Activated CD4-positive, alpha-beta T cell treated with anti-CD3 and anti-CD28 coated beads, Interleukin-2, amount 50 U/mL, for 4 hours (primary cell): ENCODE results near the gene SH3GL1.

Experiments used
- DNase-seq, 2 experiments: peaks; one replicate each; pipeline ENCODE4 v3.0.0-alpha.2; 2020

SH3GL1 gene

DNA sequence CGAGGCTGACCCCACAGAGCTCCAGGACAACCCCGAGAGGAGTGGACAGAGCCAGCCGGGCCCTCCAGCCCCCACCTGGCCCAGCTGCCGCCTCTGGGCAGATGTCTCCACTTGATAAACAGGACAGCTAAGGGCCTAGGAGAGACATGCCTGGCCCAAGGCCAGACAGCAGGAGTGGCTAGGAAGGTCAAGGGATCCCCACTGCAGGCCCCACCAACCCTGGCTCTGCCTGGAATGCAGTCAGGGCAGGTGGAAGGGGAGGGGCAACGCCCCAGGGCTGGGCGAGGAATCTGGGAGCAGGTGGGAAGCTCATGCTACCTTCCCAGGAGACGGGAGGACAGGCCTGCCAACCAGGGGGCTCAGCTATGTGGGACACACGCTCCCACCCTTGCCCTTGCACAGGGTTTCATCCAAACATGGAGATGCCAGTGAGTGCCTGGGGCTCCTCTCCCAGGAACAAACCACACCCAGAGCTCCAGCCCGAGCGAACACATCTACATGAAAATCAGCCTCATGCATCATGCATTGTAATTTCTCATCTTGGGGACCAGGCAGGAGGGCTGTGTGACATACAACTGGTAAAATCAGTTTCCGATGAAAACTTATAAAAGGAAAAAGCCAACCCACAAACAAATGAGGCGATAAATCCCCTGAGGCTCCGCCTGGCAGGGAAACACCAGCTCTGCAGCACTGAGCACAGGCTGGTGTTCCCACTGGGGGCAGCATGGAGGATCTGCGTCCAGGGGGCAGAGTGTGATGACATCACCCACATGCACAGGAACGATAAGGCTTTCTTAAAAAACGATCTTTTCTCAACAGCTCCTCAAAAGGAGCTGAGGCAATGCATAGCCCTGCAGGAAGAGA, 25.0 kb downstream of the SH3GL1 start:
- no peak for DNase-seq

DNA sequence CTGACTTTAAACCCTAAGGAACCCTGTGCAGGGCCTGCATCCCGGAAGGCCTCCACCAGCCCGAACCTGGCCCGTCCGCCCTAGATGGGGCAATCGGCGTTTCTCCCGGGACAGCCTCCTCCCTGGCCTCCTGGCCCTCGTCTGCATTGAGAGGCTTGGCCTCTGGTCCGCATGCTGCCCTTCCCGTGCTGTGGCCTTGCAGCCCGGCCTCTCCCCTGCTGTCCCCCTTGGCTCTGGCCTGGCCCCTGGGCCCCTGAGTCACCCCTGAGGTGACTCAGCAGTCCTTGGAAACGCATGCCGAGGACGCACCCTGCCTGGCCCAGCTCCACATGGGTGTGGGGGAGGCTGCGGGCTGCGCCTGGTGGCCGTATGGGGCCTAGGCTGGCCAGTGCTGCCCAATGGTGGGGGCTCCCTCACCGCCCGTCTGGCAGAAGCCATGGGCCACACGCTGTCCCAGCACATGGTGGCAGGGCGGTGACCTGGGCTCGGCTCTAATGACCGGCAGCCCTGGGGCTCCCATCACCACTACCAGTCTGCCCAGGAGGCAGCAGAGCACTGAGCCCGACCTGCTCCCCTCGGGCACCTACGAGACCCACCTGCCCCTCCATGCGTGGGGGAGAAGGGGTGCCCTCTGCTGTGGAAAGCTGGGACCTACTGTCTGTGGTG, 25.7 kb downstream of the SH3GL1 start:
- no peak for DNase-seq

DNA sequence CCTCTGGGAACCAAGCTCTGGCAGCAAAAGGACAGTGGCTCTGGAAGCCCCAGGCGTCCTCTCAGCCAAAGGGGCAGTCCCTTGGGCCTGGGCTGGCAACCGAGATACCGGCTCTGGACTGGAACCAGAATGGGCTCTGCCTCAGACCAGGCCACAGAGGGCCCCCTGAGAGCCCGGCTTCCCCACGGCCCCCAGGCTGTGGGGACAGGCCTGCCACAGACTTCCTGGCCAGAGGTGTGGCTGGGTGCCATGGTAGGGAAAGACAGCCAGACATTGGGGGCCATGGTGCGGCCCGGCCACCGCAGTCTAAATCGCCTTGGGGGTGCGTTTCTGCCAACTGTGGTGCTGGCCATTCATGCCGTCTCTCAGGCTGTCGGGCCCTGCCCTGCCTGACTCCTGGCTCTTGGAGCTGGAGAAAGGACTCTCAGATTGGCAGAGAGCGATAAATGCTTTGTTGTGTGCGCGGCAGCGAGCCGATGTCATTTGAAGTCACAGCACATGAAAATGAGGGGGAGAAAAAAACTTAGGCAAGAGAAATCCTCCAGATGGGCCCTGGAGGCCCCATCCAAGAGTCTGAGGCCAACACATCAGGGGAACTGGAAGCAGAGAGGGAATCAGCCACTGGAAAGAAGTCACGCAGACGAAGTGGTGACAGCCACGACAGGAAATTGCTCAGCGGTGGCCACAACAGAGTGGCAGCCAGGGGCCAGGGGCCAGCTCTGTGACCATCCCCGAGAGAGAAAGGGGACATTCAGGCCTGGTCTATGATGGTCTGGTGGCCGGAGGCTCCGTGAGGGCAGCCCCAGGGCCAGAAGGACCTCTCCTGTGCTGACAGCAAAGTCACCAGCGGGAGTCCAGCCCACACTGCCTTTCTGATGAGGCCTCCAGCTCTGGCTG, 26.5 kb downstream of the SH3GL1 start:
- no peak for DNase-seq

DNA sequence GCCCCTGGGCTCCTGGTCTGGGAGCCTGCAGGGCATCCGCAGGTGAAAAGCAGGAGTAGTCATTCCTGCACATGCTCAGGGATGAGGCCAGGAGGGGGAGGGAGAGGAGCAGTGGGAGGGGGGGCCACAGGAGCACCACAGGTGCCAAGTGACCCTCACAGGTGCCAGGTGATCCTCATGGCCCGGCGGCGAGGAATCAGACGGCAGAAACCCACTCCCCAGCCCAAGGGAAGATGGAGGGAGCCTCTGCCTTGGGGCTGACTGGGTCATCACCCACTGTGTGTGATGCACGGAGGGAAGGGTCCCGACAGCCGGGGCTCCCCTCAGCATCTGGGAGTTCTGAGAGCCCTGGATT, 27.4 kb downstream of the SH3GL1 start:
- no peak for DNase-seq

DNA sequence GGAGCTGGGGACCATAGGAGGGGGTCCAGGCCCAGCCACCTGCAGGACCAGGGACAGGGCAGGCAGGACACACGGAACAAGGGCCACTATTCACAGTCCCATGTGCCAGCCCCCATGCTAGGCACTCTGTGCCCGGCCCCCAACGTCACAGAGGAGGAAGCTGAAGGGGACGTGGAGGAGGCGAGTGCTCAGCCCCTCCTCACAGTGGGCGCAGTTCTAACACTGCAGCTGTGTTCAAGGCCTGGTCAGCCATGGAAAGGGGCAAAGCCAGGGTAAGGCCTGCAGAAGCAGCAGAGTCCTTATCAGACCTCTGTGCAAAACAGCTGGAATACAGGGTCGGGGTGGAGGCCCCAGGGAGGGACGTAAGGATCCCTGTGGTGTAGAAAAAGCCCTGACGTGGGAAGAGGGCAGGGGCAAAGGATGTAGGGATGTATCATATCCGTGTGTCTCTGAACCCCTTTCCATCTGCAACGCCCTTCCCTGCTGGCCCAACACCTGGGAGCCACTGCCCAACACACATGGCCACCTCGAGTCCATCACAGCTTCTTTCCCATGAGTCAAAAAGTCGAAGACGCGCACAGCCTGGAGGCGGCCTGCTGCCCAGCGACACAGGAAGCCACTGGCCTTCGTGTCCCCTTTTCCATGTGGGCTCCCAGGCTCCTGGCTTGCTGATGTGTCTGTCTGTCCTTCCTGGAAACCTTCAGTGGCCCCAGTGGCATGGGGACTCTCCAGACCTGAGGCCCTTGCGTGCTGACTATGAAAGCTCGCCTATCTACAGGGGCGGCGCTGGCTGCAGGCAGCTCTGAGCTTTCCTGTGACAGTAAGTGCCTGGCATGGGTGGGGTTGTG, 28.0 kb downstream of the SH3GL1 start:
- DNase-seq, result no peak

DNA sequence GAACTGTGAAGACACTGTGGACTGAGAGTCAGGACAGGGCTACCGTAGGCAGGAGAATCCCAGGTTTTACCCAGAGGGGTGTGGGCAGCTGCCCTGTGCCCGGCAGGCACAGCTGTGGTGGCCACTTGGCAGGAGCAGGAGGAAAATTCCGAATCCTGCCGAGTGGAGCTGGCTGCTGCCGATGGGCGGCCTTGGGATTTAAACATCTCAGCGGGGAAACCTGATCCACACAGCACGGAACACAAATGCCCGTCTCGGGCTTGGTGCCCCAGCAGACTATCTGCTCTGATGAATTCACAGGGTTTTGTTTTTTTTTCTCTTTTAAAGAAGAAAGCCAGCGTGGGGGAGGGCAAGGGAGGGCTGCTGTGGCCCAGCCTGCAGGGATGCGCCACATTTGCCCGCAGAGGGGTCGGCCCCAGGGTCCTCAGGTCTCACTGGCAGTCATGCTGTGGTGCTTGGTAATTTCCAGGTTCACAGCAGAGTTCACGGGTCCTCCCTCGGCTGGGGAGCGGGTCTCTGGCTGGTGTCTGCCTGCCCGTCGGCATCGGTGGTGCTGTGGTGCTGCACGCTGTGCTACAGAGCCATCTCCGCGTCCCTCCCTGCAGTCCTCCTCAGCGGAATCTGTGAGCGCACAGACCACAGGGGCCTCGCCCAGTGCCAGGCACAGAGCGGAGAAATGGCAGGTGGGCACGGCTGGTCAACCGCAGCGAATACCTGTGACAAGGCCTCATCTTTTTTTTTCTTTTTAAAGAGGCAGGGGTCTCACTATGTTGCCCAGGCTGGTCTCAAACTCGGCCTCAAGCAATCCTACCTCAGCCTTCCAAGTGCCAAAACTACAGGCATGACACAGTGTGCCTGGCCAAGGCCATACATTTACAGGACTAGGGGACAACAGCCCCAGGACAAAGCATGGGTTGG, 28.8 kb downstream of the SH3GL1 start:
- no peak for DNase-seq

DNA sequence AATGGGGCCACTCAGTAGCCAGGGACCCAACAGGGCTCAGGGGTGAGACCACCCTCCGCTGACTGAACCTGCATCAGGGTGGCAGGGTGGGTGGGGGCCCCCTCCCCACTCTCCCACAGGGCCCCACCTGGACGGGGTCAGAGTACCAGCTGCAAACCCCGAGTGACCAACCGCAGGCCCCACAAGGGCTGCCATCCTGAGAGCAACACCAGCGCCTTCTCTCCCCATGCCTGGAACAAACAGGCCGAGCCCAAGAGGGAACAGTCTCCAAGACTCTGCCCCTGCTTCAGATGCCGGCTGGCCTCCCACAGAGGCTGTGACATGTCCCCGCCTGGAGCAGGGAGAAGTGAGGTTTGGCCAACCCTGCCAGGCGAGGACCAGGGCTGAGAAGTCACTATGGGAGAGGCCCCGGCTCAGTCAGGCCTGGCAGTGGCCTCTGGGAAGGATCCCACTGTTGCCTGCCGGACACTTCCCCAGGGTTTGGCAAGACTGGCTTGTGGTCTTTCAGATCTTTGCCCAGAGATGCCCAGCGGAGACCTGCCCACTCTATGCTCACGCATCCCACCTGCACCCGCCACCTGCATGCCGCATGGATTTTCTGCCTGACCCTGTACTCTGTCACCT, 29.8 kb downstream of the SH3GL1 start:
- no peak for DNase-seq

DNA sequence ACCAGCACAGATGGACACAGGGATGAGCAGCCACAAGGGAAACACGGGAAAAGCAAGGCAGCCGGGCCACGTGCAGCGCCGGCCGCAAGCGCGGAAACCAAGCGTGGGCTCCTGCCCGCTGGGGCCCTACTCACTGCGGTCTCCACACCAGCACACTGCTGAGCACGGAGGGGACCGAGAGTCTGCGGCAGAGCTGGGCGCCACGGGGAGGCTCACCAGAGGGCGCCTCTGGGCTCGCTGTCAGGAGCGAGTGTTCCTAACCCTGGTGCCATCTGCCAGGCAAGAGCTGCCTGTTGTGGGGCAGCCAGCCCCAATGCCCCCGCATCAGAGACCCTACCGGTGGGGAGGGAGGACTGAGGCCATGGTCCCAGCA, 30.5 kb downstream of the SH3GL1 start:
- peak; percentile 72 to 73 for DNase-seq

DNA sequence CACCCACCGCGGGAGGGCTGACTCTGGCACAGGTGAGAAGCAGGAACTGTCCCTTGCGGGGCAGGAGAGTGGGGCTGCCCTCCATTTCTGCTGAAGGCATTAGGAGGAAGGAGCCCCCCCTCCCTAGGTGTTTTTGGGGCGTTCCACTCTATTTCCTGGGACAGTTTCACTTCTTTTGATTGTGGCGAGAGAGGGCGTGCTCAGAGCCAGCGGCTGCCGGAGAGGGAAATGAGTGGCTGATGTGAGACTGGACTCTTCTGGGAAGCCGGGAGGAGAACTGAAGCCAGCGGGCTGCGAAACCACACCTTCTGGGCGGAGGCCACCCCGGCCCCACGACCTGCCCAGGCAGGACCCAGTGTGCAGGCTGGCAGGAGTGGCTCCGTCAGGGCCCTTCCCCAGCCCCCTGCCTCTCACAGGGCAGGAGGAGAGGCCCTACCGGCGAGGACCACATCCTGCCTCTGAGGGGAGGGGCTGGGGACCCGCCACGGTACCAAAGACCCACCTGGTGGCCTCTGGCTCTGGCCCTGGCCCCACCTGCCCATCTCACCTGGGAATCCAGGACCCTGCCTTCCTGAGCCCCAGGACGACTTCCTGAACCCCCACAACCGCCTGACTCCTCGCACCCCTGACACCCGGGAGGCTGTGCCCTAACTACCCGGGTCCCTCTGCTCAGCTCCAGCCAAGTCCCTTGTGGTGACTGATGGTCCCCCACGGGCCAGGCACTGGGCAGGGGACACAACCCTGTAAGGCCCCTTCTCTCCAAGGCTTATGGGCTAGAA, 31.0 kb downstream of the SH3GL1 start:
- DNase-seq, result peak; percentile 42 to 55

DNA sequence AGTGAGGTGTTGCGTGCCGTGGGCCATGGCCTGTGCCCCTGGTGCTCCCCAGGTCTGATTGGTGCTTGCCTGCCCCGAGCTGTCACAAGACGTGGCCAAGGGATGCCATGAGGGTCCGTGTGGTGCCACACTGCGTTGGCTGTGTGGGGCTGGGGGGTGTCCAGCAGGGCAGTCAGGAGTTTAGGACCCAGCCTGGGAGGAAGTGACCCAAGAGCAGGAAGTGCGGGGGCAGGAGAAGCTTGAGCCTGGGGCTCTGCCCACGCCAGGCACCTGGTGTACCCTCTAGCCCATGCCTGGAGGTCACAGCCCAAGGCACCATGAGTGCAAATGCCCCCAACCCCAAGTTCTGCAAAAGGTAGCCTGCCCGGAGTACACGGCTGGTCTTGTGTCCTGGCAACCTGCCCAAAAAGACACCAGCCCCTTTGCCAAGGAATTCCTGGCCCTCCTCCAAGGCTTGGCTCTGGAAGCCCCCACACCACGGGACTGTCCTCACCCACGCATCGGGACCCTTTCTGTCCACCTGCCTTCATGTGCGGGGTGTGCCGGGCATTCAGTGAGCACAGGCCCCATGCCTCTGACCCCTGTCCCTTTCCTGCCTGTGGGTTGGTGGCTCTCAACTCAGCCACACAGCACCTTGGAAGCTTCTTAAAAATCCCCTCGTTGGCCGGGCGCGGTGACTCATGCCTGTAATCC, 32.1 kb downstream of the SH3GL1 start:
- no peak for DNase-seq

DNA sequence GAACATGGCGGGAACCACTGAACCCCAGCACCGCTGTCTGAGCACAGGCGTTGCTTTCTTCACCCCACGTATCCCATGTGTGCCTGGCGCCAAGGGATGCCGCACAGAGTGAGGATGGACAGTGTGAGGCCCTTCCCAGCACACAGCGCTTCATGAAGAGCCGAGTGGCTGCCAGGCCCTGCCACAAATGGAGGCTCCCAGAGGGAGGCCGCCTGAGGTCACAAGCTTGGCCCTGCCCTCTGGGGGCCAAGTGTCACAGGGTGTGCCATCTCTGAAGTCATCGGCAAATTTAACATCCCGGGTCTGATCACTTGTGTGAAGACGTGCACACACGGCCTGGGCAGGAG, 32.6 kb downstream of the SH3GL1 start:
- DNase-seq, result no peak

DNA sequence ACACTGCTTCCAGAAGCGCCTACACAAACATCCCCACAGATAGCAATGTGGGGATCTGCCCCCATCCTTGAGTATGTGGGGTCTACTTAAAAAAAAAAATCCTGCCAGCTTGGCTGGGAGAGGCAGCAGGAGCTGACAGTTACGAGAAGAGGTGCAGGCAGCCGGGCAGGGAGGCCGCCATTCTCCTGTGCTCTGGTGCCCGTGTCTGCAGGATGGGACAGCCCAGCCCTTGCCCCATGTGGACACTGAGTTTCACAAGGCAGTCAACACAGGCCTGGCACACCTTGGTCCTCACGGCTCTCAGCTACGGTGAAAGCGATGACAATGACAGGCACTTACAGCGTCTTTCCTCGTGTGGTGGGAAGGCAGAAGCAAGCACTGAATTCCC, 33.0 kb downstream of the SH3GL1 start:
- DNase-seq, result no peak

DNA sequence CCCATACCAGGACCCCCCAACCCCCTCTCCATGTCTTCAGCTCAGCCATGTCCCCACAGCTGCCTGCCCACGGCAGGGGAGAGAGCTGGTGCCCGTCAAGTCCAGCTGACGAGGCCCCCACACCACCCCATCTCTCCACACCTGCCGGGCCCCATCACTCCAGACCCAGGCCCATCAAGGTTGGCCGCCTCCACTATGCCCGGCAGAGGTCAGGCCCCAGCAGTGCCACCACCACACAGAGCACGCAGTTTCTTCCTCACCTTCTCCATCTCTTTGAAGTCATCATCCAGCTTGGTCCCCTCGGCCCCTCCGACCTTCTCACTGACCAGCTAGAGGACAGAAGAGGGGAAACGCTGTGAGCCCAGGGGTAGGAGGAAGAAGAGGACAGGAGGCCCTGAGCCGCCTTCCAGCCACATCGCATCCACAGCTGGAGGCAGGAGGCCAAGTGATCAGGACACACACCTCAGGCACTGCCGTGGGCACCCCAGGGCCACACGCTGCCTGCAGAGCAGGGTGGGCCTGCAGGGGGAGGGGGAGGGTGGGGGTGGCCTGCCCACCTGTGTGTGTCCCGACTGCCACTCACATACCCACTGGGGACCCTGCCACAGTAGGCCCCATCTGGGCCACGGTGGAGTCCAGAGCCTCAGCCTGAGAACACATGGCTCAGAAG, 33.5 kb downstream of the SH3GL1 start:
- DNase-seq, result no peak

DNA sequence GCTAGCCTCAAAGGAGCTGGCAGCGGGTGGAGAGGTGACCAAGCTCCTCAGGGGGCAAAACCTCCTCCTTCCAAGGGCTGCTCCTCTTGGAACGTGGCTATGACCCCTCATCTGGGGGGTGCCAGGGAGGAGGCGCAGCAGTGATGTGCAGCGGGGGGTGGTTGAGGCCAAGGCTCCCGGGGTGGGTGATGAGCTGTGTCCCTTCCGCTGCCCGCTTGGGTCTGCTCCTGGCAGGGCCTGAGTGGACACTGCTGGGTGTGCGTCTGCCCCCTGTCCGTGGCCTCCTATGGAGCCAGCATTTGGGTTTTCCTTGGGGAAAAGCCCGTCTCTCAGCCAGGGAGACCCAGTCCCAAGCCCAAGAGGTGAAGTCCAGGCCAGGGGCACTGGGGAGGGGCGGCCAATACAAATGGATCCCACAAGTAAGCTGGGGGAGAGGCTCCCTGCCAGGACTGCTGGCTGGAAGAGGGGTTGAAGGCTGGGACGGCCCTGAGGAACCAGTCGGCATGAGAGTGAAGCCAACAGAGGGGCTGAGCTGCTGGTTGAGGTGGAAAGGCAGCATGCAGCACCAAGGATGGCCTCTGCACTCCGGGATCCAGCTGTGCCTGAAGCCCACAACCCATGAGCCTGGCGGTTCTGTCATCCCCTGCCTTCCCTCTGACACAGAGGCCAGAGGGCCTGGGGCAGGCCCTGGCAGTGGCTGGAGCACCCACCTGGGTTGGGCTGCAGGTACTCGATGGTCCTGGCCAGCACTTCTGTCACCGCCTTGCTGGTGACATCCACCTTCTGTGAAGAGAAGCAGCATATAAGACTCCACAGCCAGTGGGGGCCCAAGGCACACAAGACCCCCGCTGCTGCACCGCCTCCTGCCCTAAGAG, 34.3 kb downstream of the SH3GL1 start:
- no peak for DNase-seq

DNA sequence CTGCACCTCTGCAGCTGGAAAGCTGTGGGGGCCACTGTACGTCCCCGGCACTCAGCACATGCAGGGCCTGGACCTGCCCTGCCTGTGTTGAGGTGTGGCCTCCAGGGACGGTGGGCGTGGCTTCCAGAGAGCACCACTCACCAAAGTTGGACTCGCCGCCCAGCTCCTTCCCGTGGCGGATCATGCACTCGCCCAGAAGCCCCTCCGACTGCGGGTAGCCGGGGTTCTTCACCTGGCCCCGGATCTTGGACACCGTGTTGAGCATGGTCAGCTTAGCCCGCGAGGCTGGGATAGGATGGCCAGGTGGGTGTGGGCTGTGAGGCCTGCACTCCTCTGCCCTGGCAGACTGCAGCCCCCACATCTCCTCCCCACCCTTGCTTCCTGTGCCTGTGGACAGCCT, 35.0 kb downstream of the SH3GL1 start:
- DNase-seq, result no peak

DNA sequence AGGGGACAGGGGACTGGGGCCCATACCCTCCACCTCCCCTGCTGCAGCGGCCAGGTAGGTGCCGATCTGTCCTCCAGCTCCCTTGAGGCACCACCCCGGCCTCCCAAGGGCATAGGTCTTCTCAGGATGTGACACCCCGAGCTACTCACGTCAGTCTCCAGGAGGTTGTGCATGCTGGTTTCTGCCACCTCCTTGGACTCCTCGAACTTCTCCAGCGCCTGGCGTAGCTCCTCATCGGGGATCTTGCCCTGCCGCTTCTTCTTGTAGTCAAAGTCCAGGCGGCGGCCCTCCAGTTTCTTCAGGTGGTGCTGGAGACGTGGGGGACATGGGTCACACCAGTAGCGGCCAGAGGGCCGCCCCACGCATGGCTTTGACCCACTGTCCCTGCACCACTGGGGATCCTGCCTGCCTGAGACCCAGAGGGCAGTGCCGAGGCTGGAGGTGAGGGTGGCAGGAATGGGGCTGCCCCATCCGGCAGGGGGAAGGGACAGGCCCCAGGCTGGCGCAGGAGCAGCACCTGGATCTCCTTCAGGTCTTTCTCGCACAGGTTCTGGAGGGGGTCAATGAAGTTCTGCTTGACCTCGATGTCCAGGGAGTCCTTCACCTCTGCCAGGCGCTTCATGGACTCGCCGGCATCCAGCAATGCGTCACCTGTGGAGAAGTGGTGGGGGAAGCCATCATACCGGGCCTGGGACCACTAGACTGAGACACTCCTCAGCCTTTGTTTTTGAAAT, 36.6 kb downstream of the SH3GL1 start:
- DNase-seq, result no peak

DNA sequence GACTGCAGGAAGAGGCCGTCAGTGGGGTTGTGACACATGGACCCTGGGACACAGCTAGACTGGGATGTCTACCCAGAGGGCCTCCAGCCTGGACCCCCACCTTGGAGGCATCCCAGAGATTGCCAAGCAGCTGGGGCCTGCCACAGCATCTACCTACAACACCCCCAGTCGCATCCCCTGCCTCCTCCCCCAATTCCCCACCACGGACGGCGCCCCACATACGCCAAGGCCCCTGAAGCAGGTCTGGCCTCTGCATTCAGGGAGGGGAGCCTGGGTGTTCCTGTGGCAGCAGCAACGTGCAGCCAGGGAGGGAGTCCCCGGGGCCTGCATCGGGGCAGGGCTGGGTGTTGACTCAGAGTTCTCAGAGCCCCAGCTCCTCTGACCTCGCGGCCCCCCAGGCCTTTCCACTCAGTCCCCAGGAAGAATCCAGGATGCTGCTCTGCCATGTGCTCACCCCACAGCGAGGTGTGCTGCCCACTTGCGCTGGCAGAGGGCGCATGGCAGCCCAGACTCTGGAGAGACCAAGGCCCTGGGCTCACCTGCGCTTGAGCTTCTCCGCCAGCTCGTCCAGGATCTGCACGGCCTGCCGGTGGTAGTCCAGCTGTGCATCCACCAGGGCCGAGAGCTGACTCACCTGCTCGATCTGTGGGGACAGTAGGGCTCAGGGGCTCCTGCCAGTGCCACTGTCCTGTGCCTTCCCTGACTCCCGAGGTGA, 37.4 kb downstream of the SH3GL1 start:
- no peak for DNase-seq
